H1 (cell line): Measurements from ENCODE around the gene NOX5. TPM values are rescaled to one million over a fixed set of nuclear protein-coding genes. Genes with fewer than 3 reads are reported as not detected.

Experiments used
- CTCF ChIA-PET: fragments of 300-600 bp; sonication (Branson Sonifier 250); formaldehyde crosslinking; loops from one replicate; lab custom pipeline; 2021; ENCODE audit not compliant: partially characterized antibody; lab: Charles Lee
- POLR2A ChIA-PET: fragments of 300-600 bp; sonication (Branson Sonifier 250); formaldehyde crosslinking; loops from one replicate; lab custom pipeline; 2021; ENCODE audit warnings: inconsistent platforms; ENCODE audit not compliant: partially characterized antibody; lab: Charles Lee
- DNase-seq, 2 experiments: peaks; one replicate each; pipeline versions ENCODE4 v3.0.0 to v3.0.0-alpha.2; 2010 to 2022; ENCODE audit warnings: low spot score in 2 of 2, low read depth in 1 of 2, mixed read lengths in 1 of 2
- FAIRE-seq: peaks from 2 replicates; lab custom pipeline; 2011; peaks lifted over from hg19 to GRCh38; lab: Jason Lieb, UNC
- H2AFZ ChIP-seq: 2 replicates; pipeline ENCODE4 v1.8.1; 2012; ENCODE audit warnings: low read length, inconsistent platforms
- H2AK5ac ChIP-seq: 2 replicates; pipeline ENCODE4 v1.6.1; 2013; ENCODE audit warnings: low read depth, low read length
- H2BK120ac ChIP-seq: replicated peaks from 2 replicates; pipeline ENCODE3; 2013; ENCODE audit warnings: low read depth, low read length, inconsistent platforms
- H2BK12ac ChIP-seq: 2 replicates; pipeline ENCODE4 v1.6.1; 2013; ENCODE audit warnings: low read depth, low read length
- H2BK15ac ChIP-seq: 2 replicates; pipeline ENCODE4 v1.6.1; 2013; ENCODE audit warnings: low read length
- H2BK20ac ChIP-seq: 2 replicates; pipeline ENCODE4 v1.6.1; 2013; ENCODE audit warnings: low read length
- H2BK5ac ChIP-seq: 2 replicates; pipeline ENCODE4 v1.6.1; 2013; ENCODE audit warnings: low read depth, low read length
- H3K14ac ChIP-seq: 2 replicates; pipeline ENCODE4 v1.6.1; 2013; ENCODE audit warnings: inconsistent platforms; ENCODE audit not compliant: insufficient read length
- H3K18ac ChIP-seq: 2 replicates; pipeline ENCODE4 v1.6.1; 2013; ENCODE audit warnings: low read length; ENCODE audit errors: extremely low read depth
- H3K23ac ChIP-seq: 2 replicates; pipeline ENCODE4 v1.6.1; 2013; ENCODE audit warnings: inconsistent platforms; ENCODE audit not compliant: insufficient read length
- H3K23me2 ChIP-seq: 2 replicates; pipeline ENCODE4 v1.6.1; 2013; ENCODE audit warnings: low read depth, low read length
- H3K27ac ChIP-seq: 2 replicates; pipeline ENCODE4 v1.6.1; 2011; ENCODE audit warnings: low read depth, low read length, inconsistent platforms
- H3K27me3 ChIP-seq, 4 experiments: replicated peaks in 1 of 4; 1 replicate in 1 of 4; 2 replicates in 3 of 4; pipeline versions ENCODE4 v1.6.1 to v1.8.1; 2011 to 2013; ENCODE audit warnings: low read length in 3 of 4, mild to moderate bottlenecking in 3 of 4, inconsistent platforms in 2 of 4, mixed read lengths in 2 of 4, moderate library complexity in 1 of 4; ENCODE audit not compliant: control insufficient read depth in 3 of 4, insufficient read depth in 3 of 4; ENCODE audit errors: extremely low read depth in 1 of 4
- H3K36me3 ChIP-seq, 4 experiments: 2 replicates each; pipeline versions ENCODE4 v1.6.1 to v1.8.1; 2011 to 2013; ENCODE audit warnings: mild to moderate bottlenecking in 4 of 4, low read length in 3 of 4, moderate library complexity in 2 of 4, control low read depth in 1 of 4, inconsistent platforms in 1 of 4; ENCODE audit not compliant: insufficient read depth in 4 of 4, control insufficient read depth in 2 of 4
- H3K4ac ChIP-seq: replicated peaks from 2 replicates; pipeline ENCODE3; 2013; ENCODE audit warnings: low read length, low read depth, mixed read lengths, inconsistent platforms; ENCODE audit not compliant: insufficient read length
- H3K4me1 ChIP-seq, 4 experiments: replicated peaks in 1 of 4; 1 replicate in 1 of 4; 2 replicates in 3 of 4; pipeline versions ENCODE4 v1.6.1 to v1.8.1; 2011 to 2013; ENCODE audit warnings: low read length in 3 of 4, inconsistent platforms in 2 of 4, mixed read lengths in 1 of 4; ENCODE audit not compliant: insufficient read depth in 4 of 4, control insufficient read depth in 3 of 4
- H3K4me2 ChIP-seq, 2 experiments: 2 replicates each; pipeline versions ENCODE4 v1.6.1 to v1.8.1; 2011 to 2013; ENCODE audit warnings: low read depth in 2 of 2, low read length in 2 of 2, control low read depth in 1 of 2, inconsistent platforms in 1 of 2, mild to moderate bottlenecking in 1 of 2; ENCODE audit not compliant: insufficient read depth in 1 of 2
- H3K4me3 ChIP-seq, 4 experiments: fragments of 200-600, 300-600 bp in 1 of 4; sonication (generic), shearing (Covaris generic), sonication (Bioruptor Twin) in 1 of 4; 2 replicates each; pipeline versions ENCODE4 v1.5.1 to v1.8.1; 2011 to 2016; ENCODE audit warnings: low read length in 4 of 4, low read depth in 3 of 4, control low read depth in 2 of 4, inconsistent platforms in 2 of 4, mild to moderate bottlenecking in 2 of 4, mixed read lengths in 1 of 4, moderate library complexity in 1 of 4; ENCODE audit not compliant: insufficient read depth in 2 of 4; ENCODE audit errors: extremely low read depth in 1 of 4
- H3K56ac ChIP-seq: replicated peaks from 2 replicates; pipeline ENCODE3; 2013; ENCODE audit warnings: low read depth, mild to moderate bottlenecking, mixed read lengths, low read length, inconsistent platforms; ENCODE audit not compliant: insufficient read length
- H3K79me1 ChIP-seq: 2 replicates; pipeline ENCODE4 v1.6.1; 2013; ENCODE audit warnings: low read depth, low read length, control low read depth
- H3K79me2 ChIP-seq, 2 experiments: 2 replicates each; pipeline versions ENCODE4 v1.6.1 to v1.8.1; 2012 to 2013; ENCODE audit warnings: low read length in 2 of 2, mild to moderate bottlenecking in 2 of 2, inconsistent platforms in 1 of 2; ENCODE audit not compliant: insufficient read depth in 2 of 2, control insufficient read depth in 1 of 2
- H3K9ac ChIP-seq, 4 experiments: replicated peaks in 1 of 4; 1 replicate in 1 of 4; 2 replicates in 3 of 4; pipeline versions ENCODE4 v1.6.1 to v1.8.1; 2011 to 2013; ENCODE audit warnings: low read depth in 3 of 4, low read length in 3 of 4, control low read depth in 2 of 4, mild to moderate bottlenecking in 2 of 4, moderate library complexity in 2 of 4, inconsistent platforms in 1 of 4; ENCODE audit errors: extremely low read depth in 1 of 4
- H3K9me3 ChIP-seq, 2 experiments: 2 replicates each; pipeline versions ENCODE4 v1.6.1 to v1.8.1; 2012 to 2013; ENCODE audit warnings: mild to moderate bottlenecking in 2 of 2, moderate library complexity in 2 of 2, control low read depth in 1 of 2, inconsistent platforms in 1 of 2, low read depth in 1 of 2, low read length in 1 of 2, mixed read lengths in 1 of 2; ENCODE audit not compliant: insufficient read depth in 2 of 2
- H4K20me1 ChIP-seq, 2 experiments: replicated peaks in 1 of 2; 2 replicates each; pipeline versions ENCODE3 to v1.8.1; 2011 to 2013; ENCODE audit warnings: inconsistent platforms in 2 of 2, low read length in 2 of 2, mild to moderate bottlenecking in 1 of 2; ENCODE audit not compliant: insufficient read depth in 2 of 2, control insufficient read depth in 1 of 2
- H4K5ac ChIP-seq: 2 replicates; pipeline ENCODE4 v1.6.1; 2013; ENCODE audit warnings: low read length, low read depth, mixed read lengths, inconsistent platforms; ENCODE audit not compliant: insufficient read length
- H4K8ac ChIP-seq: 2 replicates; pipeline ENCODE4 v1.8.0; 2013; ENCODE audit warnings: mild to moderate bottlenecking, moderate library complexity, low read length, inconsistent platforms; ENCODE audit not compliant: insufficient read depth; ENCODE audit errors: extremely low read depth
- H4K91ac ChIP-seq: replicated peaks from 2 replicates; pipeline ENCODE3; 2013; ENCODE audit warnings: low read length, mixed read lengths, inconsistent platforms; ENCODE audit not compliant: insufficient read length
- BCL11A ChIP-seq, 2 experiments: IDR thresholded peaks; one replicate each; pipeline ENCODE4 v1.6.1; 2011; ENCODE audit warnings: low read depth in 2 of 2, low read length in 2 of 2, mild to moderate bottlenecking in 2 of 2
- CTBP2 ChIP-seq: IDR thresholded peaks from 2 replicates; pipeline ENCODE4 v1.7.0; 2011; ENCODE audit warnings: borderline replicate concordance, mild to moderate bottlenecking, moderate library complexity, mixed read lengths, low read length; ENCODE audit not compliant: insufficient read depth, insufficient read length
- TAF1 ChIP-seq: IDR thresholded peaks from 2 replicates; pipeline ENCODE4 v1.6.1; 2011; ENCODE audit warnings: mild to moderate bottlenecking, low read depth, low read length
- WGBS, 2 experiments: shearing (Covaris generic) in 1 of 2; methylation state at CpG; one replicate each; pipeline versions ENCODE4 v1.1.6 to v1.1.7; 2013 to 2015; ENCODE audit warnings: low lambda C conversion rate in 2 of 2, mixed read lengths in 2 of 2, inconsistent platforms in 1 of 2, low coverage in 1 of 2, missing lambda C conversion rate in 1 of 2; ENCODE audit not compliant: insufficient replicate concordance in 2 of 2, insufficient coverage in 1 of 2, insufficient read length in 1 of 2; ENCODE audit errors: extremely low coverage in 1 of 2, missing lambda C conversion rate in 1 of 2; 5-methylcytosine and 5-hydroxymethylcytosine counted together
- polyA plus RNA-seq, 7 experiments: library from polyadenylated mRNA; depleted of rRNA in 3 of 7; stranded (reverse) in 5 of 7; unstranded in 2 of 7; fragments of >200 nt in 5 of 7; fragments of 200-250 nt in 2 of 7; gene quantifications; 1 replicate in 5 of 7; 2 replicates in 1 of 7; 4 replicates in 1 of 7; pipeline versions ENCODE4 v1.2.1 to v1.2.3, GENCODE V29; 2011 to 2013; ENCODE audit warnings: missing spikeins in 2 of 7, mixed read lengths in 2 of 7
- total RNA-seq: library from RNA; stranded (reverse); fragmentation: NEBNext Ultra II Directional; extraction: Animal tissue kit (Norgen Biotek cat#: 25700); gene quantifications from 2 replicates; pipeline ENCODE4 v1.2.1, GENCODE V29; 2021
- TF ChIP-seq, protein P1 (sequence below): IDR thresholded peaks from 2 replicates; pipeline ENCODE4 v1.6.1; 2012; ENCODE audit warnings: inconsistent platforms

Gene NOX5
- total and polyA plus RNA-seq, 2 of the 8 experiments (the other 6 are each of a cell fraction or from before 2014, with no cell fraction given) = under 0.01 TPM; not detected in 1

DNA sequence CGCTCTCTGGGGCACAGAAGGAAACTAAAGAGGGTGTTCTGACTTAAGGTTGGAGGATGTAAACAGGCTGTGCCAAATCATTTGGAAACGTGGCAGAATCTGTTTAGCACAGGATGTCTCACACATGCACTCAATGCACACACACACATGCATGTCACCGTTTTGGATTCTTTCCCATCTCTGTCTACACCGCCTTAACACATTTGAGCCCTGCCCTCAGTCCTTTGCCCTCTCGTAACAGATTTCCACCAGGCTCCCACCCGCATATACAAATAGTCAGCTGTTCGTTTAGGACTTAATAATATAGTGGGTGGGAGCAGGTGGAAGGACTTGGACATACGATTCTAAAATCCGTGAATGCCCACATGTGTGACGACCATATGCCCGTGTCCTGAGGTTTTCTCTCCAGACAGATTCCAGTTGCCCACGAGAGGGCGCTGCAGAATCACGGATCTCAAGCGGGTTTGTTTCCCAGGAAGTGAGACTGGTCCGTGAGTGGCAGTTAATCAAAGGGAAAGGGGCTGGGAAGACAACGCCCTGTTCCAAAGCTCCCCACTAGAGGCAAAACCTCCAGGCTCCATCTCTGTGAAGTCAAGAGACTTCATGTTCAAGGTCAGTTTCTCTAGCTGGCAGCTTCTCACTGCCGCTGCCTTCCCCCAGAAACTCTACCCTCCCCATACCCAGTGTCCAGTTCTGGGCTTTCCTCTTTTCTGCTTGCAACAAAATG, 44.5 kb downstream of the NOX5 start:
- WGBS, 2 experiments = 32% methylated on average over 18 of the region's 18 CpGs; no CpG with 5 or more reads in 1 of the 2 experiments
- H3K23me2 ChIP-seq = no peaks in the 10 kb centered on the region
- H4K20me1 ChIP-seq = no peaks in the 10 kb centered on the region
- H4K91ac ChIP-seq = peak overlapping the region; percentile 4
- H2BK120ac ChIP-seq = no peak overlapping the region
- H3K23ac ChIP-seq = no peak overlapping the region
- H3K14ac ChIP-seq = no peak overlapping the region
- no peak overlapping the region for H2AK5ac ChIP-seq
- peaks cover 3 to 8% (median 5%) of the 10 kb centered on the region in 4 experiments; a peak in 6 of 7 replicates for H3K4me1 ChIP-seq
- no peak overlapping the region for H3K18ac ChIP-seq
- peak; percentile 99 for FAIRE-seq
- H3K27ac ChIP-seq = no peak overlapping the region
- peak overlapping the region; percentile 24; the same call in 1 of the 2 replicates for H2BK20ac ChIP-seq
- no peak overlapping the region for H3K4me3 ChIP-seq
- H4K8ac ChIP-seq = no peak overlapping the region
- no peak overlapping the region for H2BK5ac ChIP-seq
- no peak overlapping the region for H2BK15ac ChIP-seq
- H3K79me1 ChIP-seq = no peaks in the 10 kb centered on the region
- no peaks in the 10 kb centered on the region for H3K36me3 ChIP-seq
- peak overlapping the region; percentile 18; the same call in 1 of the 2 replicates for H2BK12ac ChIP-seq
- H3K9ac ChIP-seq = no peak overlapping the region
- no peaks in the 10 kb centered on the region for H3K79me2 ChIP-seq
- no peaks in the 10 kb centered on the region for H3K9me3 ChIP-seq
- ChIA-PET POLR2A (interaction anchor here (0.6 to 1.1 kb wide), 3 partner anchors 24 to 142 kb away, joined by 3 to 4 read pairs (median 4); no protein-coding TSS in a partner anchor), CTCF (interaction anchor here (0.6 to 5.6 kb wide), 54 partner anchors 9 to 360 kb away, joined by 3 to 70 read pairs (median 4); no protein-coding TSS in a partner anchor)
- no peak overlapping the region for H3K4me2 ChIP-seq
- no peak overlapping the region for H2AFZ ChIP-seq
- H3K4ac ChIP-seq = no peak overlapping the region
- peak; percentile 73 to 94 for DNase-seq
- no peak overlapping the region for H3K56ac ChIP-seq
- H4K5ac ChIP-seq = no peak overlapping the region
- H3K27me3 ChIP-seq = no peaks in the 10 kb centered on the region; a peak in 1 of 7 replicates
- TF ChIP-seq BCL11A (IDR thresholded peaks at IDR 0.05; ENCODE audit: low read depth in 2 of 2, low read length in 2 of 2) (no peak), TAF1 (no peak), CTBP2 (no peak)
- TF ChIP-seq, protein P1, sequence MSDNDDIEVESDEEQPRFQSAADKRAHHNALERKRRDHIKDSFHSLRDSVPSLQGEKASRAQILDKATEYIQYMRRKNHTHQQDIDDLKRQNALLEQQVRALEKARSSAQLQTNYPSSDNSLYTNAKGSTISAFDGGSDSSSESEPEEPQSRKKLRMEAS = no peak
